Measurements from ENCODE around the gene B9D2.
"Not testable (repeated sequence)": the region's sequence is repeated elsewhere in the genome, so short reads cannot be mapped to it uniquely, and the experiment has no call there.

The B9D2 gene

GRCh38 chr19:41373993-41374392 is 10.0 kb upstream of the B9D2 start:
- intact Hi-C loops (cut with DNase I; ENCODE audit: low total_unique reads), result no loop called here
- no peak for TF ChIP-seq CTCF (IDR thresholded peaks at IDR 0.05)
- Histone ChIP-seq H3K4me1 (peaks cover 0 to 27% (median 15%) of the 10 kb centered on the region in 4 donors), H3K4me3 (no peak overlapping the region), H3K36me3 (peaks cover 0 to 7% (median 0%) of the 10 kb centered on the region in 3 donors), H3K27me3 (no peaks in the 10 kb centered on the region), H3K9me3 (no peaks in the 10 kb centered on the region), H3K27ac (no peak overlapping the region)
- peak; percentile 72 to 90 for DNase-seq

- intact Hi-C loops (cut with DNase I; ENCODE audit: low total_unique reads), result no loop called here
- TF ChIP-seq CTCF (IDR thresholded peaks at IDR 0.05), result no peak
- H3K9me3 ChIP-seq, result no peaks in the 10 kb centered on the region
- no peaks in the 10 kb centered on the region for H3K36me3 ChIP-seq
- no peak overlapping the region for H3K27ac ChIP-seq
- H3K27me3 ChIP-seq, result no peaks in the 10 kb centered on the region
- no peak overlapping the region for H3K4me3 ChIP-seq
- peaks cover 0 to 35% (median 15%) of the 10 kb centered on the region in 4 donors for H3K4me1 ChIP-seq
- no peak for DNase-seq
Observed at GRCh38 chr19:41372501-41372900, 8.6 kb upstream of the B9D2 start.

GRCh38 chr19:41371541-41371940 is 7.6 kb upstream of the B9D2 start:
- Histone ChIP-seq H3K4me3 (no peak overlapping the region), H3K27me3 (no peaks in the 10 kb centered on the region), H3K9me3 (no peaks in the 10 kb centered on the region), H3K27ac (no peak overlapping the region), H3K4me1 (peaks cover 0 to 31% (median 12%) of the 10 kb centered on the region in 4 donors), H3K36me3 (no peaks in the 10 kb centered on the region)
- intact Hi-C loops (cut with DNase I; ENCODE audit: low total_unique reads), result no loop called here
- TF ChIP-seq CTCF (IDR thresholded peaks at IDR 0.05), result no peak
- DNase-seq, result no peak

GRCh38 chr19:41371119-41371518 is 7.2 kb upstream of the B9D2 start:
- DNase-seq; H3K4me3 ChIP-seq; H3K9me3 ChIP-seq; H3K36me3 ChIP-seq; intact Hi-C loops (cut with DNase I; ENCODE audit: low total_unique reads); H3K27me3 ChIP-seq; H3K27ac ChIP-seq: not testable (repeated sequence)
- H3K4me1 ChIP-seq, result peaks cover 0 to 29% (median 12%) of the 10 kb centered on the region in 4 donors

- H3K4me1 ChIP-seq, result peaks cover 0 to 27% (median 13%) of the 10 kb centered on the region in 4 donors
- intact Hi-C loops (cut with DNase I; ENCODE audit: low total_unique reads), result loop anchor here (10.0 kb wide), 1 partner anchor 55 kb away; the partner anchor contains the start of gene B3GNT8
- no peaks in the 10 kb centered on the region for H3K27me3 ChIP-seq
- H3K4me3 ChIP-seq, result no peak overlapping the region
- DNase-seq, result no peak
- no peak for TF ChIP-seq CTCF (IDR thresholded peaks at IDR 0.05)
- no peaks in the 10 kb centered on the region for H3K36me3 ChIP-seq
- no peaks in the 10 kb centered on the region for H3K9me3 ChIP-seq
- no peak overlapping the region for H3K27ac ChIP-seq
Observed at GRCh38 chr19:41369769-41370168, 5.8 kb upstream of the B9D2 start.

GRCh38 chr19:41367848-41368301 is 3.9 kb upstream of the B9D2 start:
- Histone ChIP-seq H3K4me3 (no peak overlapping the region), H3K27me3 (no peaks in the 10 kb centered on the region), H3K4me1 (peaks cover 0 to 26% (median 12%) of the 10 kb centered on the region in 4 donors), H3K9me3 (no peaks in the 10 kb centered on the region), H3K27ac (peak overlapping the region in 1 of 2 donors; percentile 31), H3K36me3 (no peaks in the 10 kb centered on the region)
- DNase-seq, result no peak
- no peak for TF ChIP-seq CTCF (IDR thresholded peaks at IDR 0.05)
- intact Hi-C loops (cut with DNase I; ENCODE audit: low total_unique reads), result loop anchor here (10.0 kb wide), 1 partner anchor 57 kb away; the partner anchor contains the start of gene B3GNT8

All from tibial artery (tissue), 4 donors.